NCI-H2171 treated with DMSO at 0.1 percent for 48 hours (cell line): ENCODE data around the gene HNRNPUL1.
"Not testable (repeated sequence)": the region's sequence is repeated elsewhere in the genome, so short reads cannot be mapped to it uniquely, and the experiment has no call there.

Experiments
- DNase-seq: peaks from one replicate; lab custom pipeline; 2025; lab: John Stamatoyannopoulos, UW

Gene HNRNPUL1

DNA sequence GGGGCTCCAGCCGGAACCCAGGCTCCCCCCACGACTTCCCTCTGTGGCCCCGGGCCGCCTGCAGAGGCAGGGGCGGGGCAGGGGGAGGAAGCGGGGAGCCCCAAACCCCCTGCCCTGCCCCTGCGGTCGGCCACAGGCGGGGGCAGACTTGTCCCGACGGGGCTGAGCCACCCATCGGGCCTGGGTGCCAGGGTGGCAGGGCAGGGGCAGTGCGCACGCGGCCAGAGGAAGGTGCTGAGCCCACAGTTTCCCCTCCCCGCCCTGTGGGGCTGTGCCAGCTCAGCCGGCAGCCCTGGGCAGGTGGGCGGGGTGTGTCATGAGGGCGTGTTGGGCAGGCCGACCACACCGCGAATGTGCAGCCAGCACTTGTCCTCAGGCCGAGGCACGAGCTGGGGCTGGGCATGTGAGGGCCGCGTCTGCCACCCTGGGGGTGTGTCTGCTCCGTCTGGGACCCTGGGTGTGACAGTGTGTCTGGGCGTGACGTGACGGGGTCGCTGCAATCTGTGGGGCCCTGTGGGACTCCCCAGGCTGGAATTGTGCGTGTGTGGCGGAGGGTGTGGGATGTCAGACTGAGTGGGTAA is 63.5 kb downstream of the HNRNPUL1 start:
- DNase-seq = no peak

DNA sequence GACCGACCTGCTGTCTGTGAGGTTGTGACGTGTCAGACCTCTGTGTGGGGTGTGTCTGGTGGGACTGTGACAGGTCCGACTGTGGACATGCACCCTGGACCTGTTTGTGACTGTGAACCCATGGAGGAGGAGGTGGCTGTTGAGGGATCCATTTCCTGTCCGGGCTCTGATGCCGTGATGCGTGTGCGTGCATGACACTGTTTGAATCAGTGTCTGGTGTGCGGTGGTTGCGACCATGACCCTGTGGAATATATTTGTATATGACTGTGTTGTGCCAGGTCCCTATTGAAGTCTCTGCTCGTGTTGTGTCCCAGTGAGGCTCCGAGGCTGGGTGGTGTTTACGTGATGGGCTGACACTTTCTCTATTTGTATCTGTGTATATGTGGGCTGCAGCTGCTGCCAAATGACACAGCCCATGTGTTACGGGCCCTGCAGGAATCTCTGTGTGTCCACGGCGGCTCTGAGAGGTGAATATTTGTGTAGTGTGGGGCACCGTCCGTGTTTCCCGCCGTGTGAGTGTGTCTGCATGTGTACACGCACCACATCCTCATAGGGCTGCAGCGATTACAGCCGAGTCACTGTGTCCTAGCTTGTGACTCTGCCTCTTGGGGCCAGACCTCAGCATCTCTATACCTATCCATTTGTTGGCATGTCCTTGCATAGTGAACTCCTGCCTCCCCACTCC is 64.1 kb downstream of the HNRNPUL1 start:
- DNase-seq = no peak

DNA sequence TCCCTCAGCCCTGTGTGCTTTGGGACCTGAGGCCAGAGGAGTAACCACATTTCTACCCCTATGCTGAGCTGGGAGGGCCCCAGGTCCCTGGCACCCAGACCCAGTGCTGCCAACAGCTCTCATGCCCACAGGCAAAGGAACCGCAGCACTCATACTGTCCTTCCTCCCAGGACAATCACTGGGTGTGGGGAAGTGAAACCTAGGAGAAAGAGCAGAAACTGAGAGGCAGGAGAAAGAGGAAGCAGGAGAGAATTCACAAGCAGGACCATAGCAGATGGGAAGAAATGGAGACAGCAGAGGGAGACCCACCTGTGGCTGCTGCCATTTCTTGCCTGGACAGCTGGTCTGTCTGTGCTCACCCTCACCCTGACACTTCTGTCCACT is 64.7 kb downstream of the HNRNPUL1 start:
- DNase-seq = no peak

DNA sequence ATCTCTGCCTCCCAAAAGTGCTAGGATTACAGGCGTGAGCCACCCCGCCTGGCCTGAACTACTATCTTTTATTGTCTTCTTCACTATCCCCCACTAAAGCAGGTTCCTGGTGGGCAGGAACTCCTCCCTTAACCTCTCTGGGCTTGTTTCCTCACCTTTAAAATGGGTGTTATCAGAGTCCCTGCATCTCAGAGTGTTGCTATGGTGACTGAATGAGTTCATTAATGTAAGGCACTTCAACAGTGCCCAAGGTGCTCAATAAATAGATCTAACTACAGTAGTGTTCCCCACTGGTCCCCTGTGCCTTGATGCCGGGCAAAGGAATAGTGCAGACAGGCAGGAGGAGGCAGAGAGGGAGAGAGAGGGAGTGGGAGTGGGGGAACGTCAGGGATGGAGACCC is 66.3 kb downstream of the HNRNPUL1 start:
- DNase-seq = no peak

DNA sequence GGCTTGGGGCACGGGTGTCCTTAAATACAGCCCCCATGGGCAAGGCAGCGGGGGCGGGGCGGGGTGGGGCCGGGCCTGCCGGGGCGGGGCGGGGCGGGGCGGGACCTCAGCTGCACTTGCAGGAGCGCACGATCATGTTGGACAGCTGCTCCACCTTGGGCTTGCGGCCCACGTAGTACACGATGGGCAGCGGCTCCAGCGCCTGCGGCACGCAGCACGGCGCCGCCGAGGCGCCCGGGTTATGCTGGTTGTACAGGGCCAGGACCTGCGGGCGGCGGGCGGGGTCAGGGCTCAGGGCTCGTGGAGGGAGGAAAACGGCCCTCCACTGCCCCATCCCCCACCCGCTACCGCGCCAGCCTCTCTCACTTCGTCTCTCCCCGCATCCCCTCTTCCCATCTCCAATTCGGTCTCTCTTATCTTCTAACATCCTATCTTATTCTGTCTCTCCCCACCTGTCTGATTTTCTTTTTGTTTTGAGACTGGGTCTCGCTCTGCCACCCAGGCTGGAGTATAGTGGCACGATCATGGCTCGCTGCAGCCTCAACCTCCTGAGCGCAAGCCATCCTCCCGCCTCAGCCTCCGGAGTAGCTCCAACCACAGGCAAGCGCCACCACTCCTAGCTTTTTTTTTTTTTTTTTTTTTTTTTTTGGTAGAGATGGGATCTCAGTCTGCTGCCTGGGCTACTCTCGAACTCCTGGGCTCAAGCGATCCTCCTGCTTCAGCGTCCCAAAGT is 66.9 kb downstream of the HNRNPUL1 start:
- no peak for DNase-seq

DNA sequence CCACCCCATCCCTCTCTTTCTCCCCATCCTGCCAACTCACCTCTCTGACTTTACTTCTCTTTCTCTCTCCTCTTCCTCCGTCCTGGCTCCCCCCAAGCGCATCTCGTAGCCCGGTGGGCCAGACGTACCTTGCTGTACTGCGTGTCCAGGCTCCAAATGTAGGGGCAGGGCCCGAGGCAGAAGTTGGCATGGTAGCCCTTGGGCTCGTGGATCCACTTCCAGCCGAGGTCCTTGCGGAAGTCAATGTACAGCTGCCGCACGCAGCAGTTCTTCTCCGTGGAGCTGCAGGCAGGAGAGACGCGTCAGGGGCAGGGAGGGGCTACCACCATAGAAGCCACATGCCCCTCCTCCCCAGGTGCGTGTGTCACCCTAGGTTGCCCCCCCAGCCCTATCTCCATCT is 67.8 kb downstream of the HNRNPUL1 start:
- no peak for DNase-seq

DNA sequence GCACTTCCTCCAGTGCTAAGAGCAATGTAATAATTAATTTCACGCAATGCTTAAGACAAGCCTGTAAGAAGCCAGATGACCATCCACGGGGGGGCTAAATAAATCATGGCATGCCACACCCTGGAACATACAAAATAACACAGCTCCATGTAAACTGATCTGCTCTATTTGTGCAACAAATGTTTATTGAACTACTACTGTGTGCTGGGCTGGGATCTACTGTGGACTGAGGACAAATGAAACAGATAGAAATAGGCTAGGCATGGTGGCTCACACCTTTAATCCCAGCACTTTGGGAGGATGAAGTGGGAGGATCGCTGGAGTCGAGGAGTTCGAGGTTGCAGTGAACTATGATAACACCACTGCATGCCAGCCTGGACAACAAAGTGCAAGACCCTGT is 68.3 kb downstream of the HNRNPUL1 start:
- DNase-seq = no peak

DNA sequence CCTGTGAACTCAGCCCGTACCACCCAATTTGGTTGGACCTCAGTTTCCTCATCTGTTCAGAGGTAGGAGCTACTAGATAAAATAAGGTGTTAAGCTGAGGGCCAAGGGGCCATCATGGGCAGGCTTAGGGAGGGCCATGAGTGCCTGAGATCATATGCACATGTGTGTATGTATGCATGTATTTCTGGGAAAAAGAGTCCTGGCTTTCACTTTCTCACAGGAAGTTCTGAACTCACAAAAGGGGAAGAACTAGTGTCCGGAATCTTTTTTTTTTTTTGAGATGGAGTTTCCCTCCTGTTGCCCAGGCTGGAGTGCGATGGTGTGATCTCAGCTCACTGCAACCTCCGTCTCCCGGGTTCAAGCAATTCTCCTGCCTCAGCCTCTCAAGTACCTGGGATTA is 70.6 kb downstream of the HNRNPUL1 start:
- no peak for DNase-seq

DNA sequence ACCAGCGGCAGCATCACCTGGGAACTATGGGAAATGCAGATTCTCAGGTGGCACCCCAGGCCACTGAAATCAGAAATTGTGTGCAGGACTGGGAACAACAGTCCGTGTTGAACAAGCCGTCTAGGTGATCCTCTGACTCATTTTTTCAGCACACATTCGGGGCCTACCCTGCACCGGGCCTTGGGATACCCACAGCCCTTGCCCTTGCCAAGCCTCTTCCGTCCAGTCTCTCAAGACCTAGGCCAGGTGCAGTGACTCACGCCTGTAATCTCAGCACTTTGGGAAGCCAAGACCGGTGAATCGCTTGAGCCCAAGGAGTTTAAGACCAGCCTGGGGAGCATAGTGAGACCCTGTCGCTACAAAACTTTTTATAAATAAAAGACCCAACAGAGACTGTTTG is 71.3 kb downstream of the HNRNPUL1 start:
- no peak for DNase-seq

DNA sequence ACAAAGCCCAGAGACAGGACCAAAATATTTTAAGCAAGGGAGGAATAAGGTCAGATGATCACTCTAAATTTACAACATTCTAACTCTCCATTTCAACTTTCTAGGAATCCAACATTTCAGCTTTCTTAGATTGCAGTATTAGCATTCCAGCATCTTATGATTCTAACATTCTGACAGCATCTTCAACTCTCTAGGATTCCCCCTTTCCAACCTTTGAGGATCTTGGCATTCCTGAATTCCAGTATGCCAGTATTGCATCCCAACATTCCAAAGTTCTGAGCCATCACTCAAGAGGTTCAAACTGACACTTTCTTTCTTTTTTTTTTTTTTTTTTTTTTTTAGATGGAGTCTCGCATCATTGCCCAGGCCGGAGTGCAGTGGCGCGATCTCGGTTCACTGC is 75.8 kb downstream of the HNRNPUL1 start:
- DNase-seq = no peak

DNA sequence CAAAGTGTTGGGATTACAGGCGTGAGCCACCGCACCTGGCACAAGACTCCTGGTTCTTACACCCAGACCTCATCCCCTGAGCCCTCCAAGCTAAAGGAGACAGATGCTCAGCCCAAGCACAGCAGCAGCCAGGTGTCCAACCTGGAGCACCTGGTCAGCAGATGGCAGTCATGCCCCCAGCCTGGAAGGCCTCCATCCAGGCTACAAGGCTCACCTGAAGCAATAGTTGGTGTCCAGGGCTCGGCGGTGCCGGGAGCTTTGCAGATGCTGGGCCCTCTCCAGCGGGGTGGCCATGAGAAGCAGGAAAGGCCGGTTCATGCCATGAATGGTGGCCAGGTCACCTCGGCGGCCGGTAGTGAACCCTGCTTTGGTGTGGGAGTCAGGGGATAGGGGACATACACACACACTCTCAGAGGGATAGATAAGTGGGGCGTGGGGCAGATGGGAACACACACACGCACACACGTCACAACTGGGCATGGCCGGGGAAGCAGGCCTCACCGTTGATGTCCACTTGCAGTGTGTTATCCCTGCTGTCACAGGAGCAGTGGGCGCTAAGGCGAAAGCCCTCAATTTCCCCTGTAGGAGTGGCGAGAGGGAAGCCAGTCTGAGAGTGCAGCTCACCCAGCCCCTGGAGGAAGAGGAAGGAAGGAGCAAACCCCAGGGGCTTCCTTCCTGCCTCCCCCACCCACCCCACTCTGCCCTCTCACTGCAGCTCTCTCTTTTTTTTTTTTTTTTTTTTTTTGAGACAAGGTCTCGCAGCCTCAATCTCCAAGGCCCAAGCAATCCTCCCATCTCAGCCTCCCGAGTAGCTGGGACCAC is 77.7 kb downstream of the HNRNPUL1 start:
- DNase-seq = peak; percentile 14

DNA sequence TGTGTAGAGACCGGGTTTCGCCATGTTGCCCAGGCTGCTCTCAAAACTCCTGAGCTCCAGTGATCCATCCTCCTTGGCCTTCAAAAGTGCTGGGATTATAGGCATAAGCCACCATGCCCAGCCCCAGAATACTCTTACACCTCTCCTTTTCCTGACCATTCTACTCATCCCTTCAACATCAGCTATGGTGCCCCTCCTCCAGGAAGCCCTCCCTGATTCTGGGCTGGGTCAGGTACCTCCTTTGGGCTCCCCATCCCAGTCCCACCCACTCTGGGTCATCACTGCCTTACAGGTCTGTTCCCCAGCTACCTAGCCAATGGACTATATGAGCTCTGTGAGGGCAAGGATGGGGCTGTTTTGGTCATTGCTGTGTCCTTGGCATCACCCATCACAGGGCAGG is 80.0 kb downstream of the HNRNPUL1 start:
- no peak for DNase-seq

DNA sequence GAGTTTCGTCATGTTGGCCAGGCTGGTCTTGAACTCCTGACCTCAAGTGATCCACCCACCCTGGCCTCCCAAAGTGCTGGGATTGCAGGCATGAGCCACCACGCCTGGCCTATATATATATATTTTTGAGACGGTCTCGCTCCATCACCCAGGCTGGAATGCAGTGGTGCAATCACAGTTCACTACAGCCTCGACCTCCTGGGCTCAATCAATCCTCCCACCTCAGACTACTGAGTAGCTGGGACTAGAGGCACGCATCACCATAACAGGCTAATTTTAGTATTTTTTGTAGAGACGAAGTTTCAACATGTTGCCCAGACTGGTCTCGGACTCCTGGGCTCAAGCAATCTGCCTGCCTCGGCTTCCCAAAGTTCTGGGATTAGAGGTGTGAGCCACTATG is 82.7 kb downstream of the HNRNPUL1 start:
- DNase-seq = not testable (repeated sequence)

DNA sequence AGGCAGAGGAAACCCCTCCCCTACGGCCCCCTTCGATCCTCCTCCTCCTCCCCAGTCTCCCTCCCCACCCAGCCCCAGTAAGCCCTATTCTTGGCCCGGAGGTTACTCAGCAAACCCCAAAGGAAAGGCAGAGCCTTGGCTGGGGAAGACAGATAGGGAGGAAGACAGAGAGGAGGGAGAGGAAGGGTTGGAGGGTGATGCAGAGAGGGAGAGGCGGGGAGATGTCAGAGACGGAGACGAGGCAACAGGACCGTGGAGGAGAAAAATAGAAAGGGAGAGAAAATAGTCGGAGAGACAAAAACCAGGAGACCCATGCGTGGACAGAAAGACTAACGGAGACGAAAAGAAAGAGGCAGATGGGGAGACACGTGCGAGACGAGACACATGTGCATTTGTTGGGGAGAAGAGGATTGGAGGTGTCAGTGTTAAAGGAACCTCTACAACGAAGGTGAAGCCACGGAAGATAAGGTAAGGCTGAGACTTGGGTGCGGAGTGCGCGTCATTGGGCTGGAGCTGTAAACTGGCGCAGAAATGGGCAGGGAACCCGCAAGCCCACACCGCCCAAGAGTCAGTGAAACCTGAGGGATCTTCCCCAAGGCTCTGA is 86.7 kb downstream of the HNRNPUL1 start:
- DNase-seq = no peak

DNA sequence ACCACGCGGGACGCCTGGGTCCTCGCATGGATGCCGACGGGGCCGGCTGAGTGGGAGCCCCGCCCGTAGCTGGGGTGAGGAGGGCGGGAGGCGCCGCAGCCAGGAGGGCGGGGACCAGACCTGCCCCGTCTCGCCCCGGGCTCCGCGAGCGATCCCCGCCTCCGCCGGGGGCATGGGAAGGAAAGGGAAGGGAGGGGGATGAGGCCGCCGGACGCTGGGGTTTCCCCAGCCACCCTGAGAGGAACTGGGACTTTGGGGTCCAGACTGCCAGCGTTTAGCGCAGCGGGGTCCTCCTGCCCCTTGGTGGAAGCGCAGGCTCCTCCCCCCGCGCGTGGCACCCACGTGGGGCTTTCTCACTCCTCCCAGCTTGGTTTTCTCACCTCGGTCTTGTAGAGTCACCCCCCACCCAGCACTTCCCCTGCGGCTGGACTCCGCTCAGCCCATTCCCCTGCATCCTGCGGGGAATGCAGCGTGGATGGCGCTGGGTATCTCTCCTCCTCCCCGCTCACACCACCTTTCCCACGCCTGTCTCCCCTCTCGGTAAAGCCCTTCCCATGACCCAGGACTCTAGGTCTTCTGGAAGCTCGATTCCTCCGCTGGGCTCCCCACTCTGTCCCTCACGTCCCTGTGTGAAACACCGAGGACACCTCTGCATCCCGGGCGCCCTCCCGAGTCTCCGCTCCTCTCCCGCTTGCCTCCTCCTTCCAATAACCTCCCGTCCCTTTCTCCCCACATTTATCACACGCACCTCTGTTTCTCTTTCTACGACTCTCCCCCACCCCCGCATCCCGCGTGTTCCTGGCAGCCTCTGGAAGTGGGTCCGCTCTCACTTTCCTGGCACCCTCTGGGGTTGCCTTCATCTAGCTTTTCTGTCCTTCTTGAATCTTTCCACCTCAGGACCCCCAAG is 87.4 kb downstream of the HNRNPUL1 start:
- no peak for DNase-seq

DNA sequence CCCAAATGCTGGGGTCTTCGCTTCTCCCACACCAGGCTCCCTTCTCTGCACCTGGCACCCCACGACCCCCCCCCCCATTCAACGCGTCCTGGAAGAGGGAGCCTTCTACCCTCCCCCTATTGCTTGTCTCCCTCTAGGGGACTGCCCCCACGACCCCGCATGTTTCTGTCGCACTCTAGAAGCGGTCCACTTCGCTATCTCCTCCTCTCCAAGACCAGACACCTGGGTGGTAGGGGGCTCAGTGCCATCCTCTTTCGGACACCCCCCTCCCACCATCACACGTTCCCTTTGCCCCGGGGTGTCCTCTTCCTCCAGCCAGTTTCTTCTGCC is 88.1 kb downstream of the HNRNPUL1 start:
- DNase-seq = no peak

DNA sequence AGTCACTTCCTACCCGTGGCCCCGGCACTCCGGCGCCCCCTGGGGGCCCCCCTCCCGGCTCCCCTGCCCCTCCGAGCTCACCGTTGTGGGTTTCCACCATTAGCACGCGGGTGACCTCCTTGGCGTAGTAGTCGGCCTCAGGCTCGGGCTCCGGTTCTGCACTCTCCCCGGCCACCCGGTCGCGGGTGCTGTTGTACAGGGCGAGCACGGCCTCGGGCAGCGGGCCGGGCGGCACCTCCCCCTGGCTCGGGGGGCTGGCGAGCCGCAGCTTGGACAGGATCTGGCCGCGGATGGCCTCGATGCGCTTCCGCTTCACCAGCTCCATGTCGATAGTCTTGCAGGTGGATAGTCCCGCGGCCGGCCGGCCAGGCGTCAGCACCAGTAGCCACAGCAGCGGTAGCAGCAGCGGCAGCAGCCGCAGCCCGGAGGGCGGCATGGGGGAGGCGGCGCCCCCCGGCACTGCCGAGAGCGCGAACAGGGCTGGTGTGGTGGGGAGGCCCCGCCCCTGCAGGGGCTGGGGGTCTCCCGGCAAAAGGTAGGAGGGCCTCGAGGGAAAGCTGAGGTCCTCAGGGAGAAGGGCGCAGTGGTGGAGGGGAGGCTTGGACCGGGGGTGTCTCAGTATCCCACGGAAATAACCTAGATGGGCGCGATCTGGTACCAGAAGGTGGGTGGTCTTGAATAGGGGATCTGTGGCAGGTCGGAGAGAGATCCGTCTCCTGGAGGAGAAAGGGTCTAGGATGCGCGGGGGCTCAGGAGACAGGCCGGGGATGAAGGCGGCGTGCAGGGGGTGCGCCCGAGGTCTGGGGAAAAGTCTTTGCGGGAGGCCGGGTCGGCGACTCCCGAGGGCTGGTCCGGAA is 88.7 kb downstream of the HNRNPUL1 start:
- DNase-seq = peak; percentile 22

DNA sequence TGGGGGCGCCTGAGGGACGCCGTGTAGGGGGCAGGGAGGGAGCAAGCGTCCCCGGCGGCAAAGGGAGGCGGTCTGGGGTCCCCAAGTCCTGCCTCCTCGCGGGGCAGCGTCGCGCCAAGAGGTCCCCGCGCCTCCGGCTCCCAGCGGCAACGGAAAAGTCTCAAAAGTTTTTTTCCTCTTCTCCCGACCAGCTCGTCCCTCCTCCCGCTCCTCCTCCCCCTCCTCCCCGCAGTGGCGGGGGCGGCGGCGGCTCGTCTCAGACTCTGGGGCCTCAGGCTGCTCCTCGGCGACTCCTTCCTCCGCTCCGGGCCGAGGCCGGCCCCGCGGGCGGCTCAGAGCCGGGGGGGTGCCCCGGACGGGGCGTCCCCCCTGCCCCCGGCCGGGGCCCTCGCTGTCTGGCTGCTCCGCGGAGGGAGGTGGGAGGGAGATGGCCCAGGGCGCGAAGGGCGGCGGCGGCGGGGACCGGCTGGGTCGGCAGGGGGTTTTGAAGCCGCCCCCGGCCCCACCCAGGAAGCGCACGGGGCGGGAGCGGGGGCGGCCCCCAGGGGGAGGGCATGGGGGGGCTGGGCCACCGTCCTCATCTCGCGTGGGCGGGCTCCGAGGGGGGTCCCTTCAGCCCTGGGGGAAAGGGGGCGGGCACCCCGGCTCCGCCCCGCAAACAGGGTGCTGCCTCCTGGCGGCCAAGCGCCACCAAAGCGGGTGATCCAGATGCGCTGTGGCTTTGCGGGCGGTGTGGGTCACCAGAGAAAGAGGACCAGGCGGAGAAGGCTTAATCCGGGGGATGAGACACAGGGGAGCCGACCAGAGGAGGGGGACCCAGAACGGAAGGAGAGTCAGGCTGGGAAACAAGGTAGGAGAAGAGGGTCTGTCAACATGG is 89.5 kb downstream of the HNRNPUL1 start, which contains the start of gene TGFB1:
TGFB1 (minus strand) TSS at position 457 of the 877 bp plus-strand sequence. CDS start 878 bp downstream, outside the sequence.
- DNase-seq = no peak

DNA sequence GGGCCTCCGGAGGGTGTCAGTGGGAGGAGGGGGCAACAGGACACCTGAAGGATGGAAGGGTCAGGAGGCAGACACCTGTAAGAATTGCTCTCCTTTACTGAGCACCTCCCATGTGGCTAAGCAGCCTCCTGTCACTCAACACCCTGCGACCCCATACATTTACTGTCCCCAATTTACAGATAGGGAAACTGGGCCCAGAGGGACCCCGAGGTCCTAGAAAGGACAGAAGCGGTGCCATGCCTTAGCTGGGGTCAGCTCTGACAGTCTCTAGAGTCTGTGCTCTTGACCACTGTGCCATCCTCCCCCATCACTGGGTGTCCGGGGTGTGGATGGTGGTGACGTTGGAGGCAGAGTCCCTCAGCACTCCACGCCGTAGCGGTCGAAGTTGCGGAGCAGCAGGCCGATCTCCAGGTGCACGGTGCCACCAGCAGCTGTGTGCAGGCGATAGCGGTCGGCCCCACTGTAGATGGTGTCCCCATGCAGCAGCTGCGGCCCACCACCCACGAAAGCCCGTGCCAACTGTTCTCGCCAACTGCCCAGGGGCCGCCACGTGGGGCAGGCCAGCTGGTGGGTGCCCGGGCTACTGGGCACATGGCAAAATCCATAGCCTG is 90.3 kb downstream of the HNRNPUL1 start:
- no peak for DNase-seq
